HepG2 (cell line): ENCODE measurements around the gene EPC2. TPM values are rescaled to one million over a fixed set of nuclear protein-coding genes. Genes with fewer than 3 reads are reported as not detected.
A peak's percentile ranks its signal among the peaks of the same experiment; 100 is the strongest.

Experiments
- ATAC-seq: fragments of 200-7000 bp; cut with Tn5 transposase; 3 replicates; pipeline ENCODE4 v1.9.1; 2020; ENCODE audit warnings: mild to moderate bottlenecking, moderate library complexity
- BruUV-seq: library from RNA; stranded (reverse); fragments of 400-500 nt; replicated peaks from 2 replicates; lab custom pipeline; 2021; lab: Mats Ljungman, UMichigan
- CTCF ChIA-PET: fragments of 300-600 bp; formaldehyde crosslinking; extraction: SDS; loops from one replicate; lab custom pipeline; 2021; ENCODE audit warnings: low total read pairs, inconsistent platforms, low intra/inter-chr PET ratio; lab: Yijun Ruan, JAX
- POLR2A ChIA-PET: fragments of 350-600 bp; sonication (Branson Sonifier 250); formaldehyde crosslinking; loops from one replicate; lab custom pipeline; 2020; ENCODE audit warnings: antibody characterized with exemption, inconsistent platforms; lab: Yijun Ruan, JAX
- DNase-seq: peaks from one replicate; pipeline ENCODE4 v3.0.0-alpha.2; 2015; ENCODE audit warnings: low spot score
- FAIRE-seq: peaks from 3 replicates; lab custom pipeline; 2011; peaks lifted over from hg19 to GRCh38; lab: Jason Lieb, UNC
- H2AFZ ChIP-seq: one replicate; pipeline ENCODE4 v1.6.1; 2011; ENCODE audit warnings: low read length, inconsistent platforms
- H3K27ac ChIP-seq: fragments of 300-600 bp; 3 replicates; pipeline ENCODE4 v1.8.0; 2011; ENCODE audit warnings: mixed run types, mild to moderate bottlenecking, mixed read lengths, low read length, inconsistent platforms; ENCODE audit not compliant: insufficient read depth; ENCODE audit errors: extremely low read length
- H3K27me3 ChIP-seq, 2 experiments: fragments of 200-600 bp in 1 of 2; 2 replicates in 1 of 2; 3 replicates in 1 of 2; pipeline versions ENCODE4 v1.6.0 to v1.8.0; 2011; ENCODE audit warnings: low read length in 2 of 2, mild to moderate bottlenecking in 2 of 2, moderate library complexity in 2 of 2, inconsistent platforms in 1 of 2; ENCODE audit not compliant: insufficient read depth in 2 of 2, control insufficient read depth in 1 of 2
- H3K36me3 ChIP-seq, 2 experiments: fragments of 200-600 bp in 1 of 2; replicated peaks in 1 of 2; 2 replicates in 1 of 2; 3 replicates in 1 of 2; pipeline versions ENCODE4 v1.5.1 to v1.8.0; 2011; ENCODE audit warnings: low read length in 2 of 2, inconsistent platforms in 1 of 2; ENCODE audit not compliant: insufficient read depth in 2 of 2, control insufficient read depth in 1 of 2
- H3K4me1 ChIP-seq: 2 replicates; pipeline ENCODE4 v1.5.1; 2012; ENCODE audit warnings: low read length, inconsistent platforms; ENCODE audit not compliant: insufficient read depth
- H3K4me2 ChIP-seq: 2 replicates; pipeline ENCODE4 v1.6.0; 2011; ENCODE audit warnings: low read depth, low read length, inconsistent platforms
- H3K4me3 ChIP-seq, 3 experiments: fragments of 200-600 bp in 1 of 3; sonication (generic), shearing (Covaris generic) in 1 of 3; replicated peaks in 1 of 3; 2 replicates each; pipeline ENCODE4 v1.5.1; 2011 to 2016; ENCODE audit warnings: low read length in 3 of 3, inconsistent platforms in 2 of 3, low read depth in 2 of 3, mild to moderate bottlenecking in 2 of 3, control low read depth in 1 of 3, mixed read lengths in 1 of 3; ENCODE audit not compliant: insufficient read depth in 1 of 3
- H3K79me2 ChIP-seq: one replicate; pipeline ENCODE4 v1.6.1; 2011; ENCODE audit warnings: low read length, inconsistent platforms; ENCODE audit not compliant: insufficient read depth
- H3K9ac ChIP-seq: 2 replicates; pipeline ENCODE4 v1.6.0; 2011; ENCODE audit warnings: mild to moderate bottlenecking, low read depth, low read length, inconsistent platforms; ENCODE audit not compliant: insufficient read depth
- H3K9me3 ChIP-seq: 2 replicates; pipeline ENCODE4 v1.5.1; 2012; ENCODE audit warnings: mild to moderate bottlenecking, low read length
- H4K20me1 ChIP-seq: 2 replicates; pipeline ENCODE4 v1.6.0; 2011; ENCODE audit warnings: inconsistent platforms, mild to moderate bottlenecking, low read length, moderate library complexity; ENCODE audit not compliant: insufficient read depth
- HMGA1 ChIP-seq: sonication (generic); formaldehyde crosslinking; conservative IDR thresholded peaks from 2 replicates; pipeline ENCODE4 v1.4.0; 2020; ENCODE audit warnings: missing genetic modification reagents
- WGBS: methylation state at CpG from one replicate; pipeline ENCODE4 v1.1.6; 2017; ENCODE audit warnings: low lambda C conversion rate; 5-methylcytosine and 5-hydroxymethylcytosine counted together
- in situ Hi-C: cut with HindIII; loops from 2 replicates; pipeline ENCODE4 v1.10.0; 2017; ENCODE audit warnings: low pct_unique_long_range_greater_than_20kb; ENCODE audit not compliant: extremely low pct_ligation_motif_present
- intact Hi-C: fragments of 100-400 bp; cut with micrococcal nuclease; formaldehyde crosslinking; loops from one replicate; pipeline ENCODE4 v1.10.0; 2022; ENCODE audit not compliant: unreplicated experiment
- polyA plus RNA-seq, 8 experiments: library from polyadenylated mRNA; depleted of rRNA in 3 of 8; stranded (reverse) in 7 of 8; unstranded in 1 of 8; fragments of >200 nt; fragmentation: Illumina TruSeq in 4 of 8; extraction: Trizol in 4 of 8; gene quantifications; 2 replicates each; pipeline versions ENCODE4 v1.2.1 to v1.2.3, GENCODE V29; 2011 to 2016; ENCODE audit warnings: low read depth in 4 of 8, missing spikeins in 1 of 8, mixed read lengths in 1 of 8; ENCODE audit not compliant: insufficient read depth in 1 of 8
- total RNA-seq, 5 experiments: library from RNA; depleted of rRNA; stranded (reverse); fragments of >200 nt; fragmentation: Illumina TruSeq; extraction: Trizol; gene quantifications; 2 replicates each; pipeline ENCODE4 v1.2.3, GENCODE V29; 2016; ENCODE audit warnings: low read depth in 1 of 5
- TF ChIP-seq, protein P1 (sequence below): IDR thresholded peaks from 2 replicates; pipeline ENCODE4 v1.6.1; 2018; ENCODE audit warnings: missing genetic modification reagents, mild to moderate bottlenecking, missing compliant biosample characterization
- TF ChIP-seq, protein P2 (sequence below): sonication (generic); formaldehyde crosslinking; IDR thresholded peaks from 2 replicates; pipeline ENCODE4 v1.5.1; 2020; ENCODE audit warnings: mild to moderate bottlenecking, missing genetic modification reagents

Gene EPC2
- total and polyA plus RNA-seq, 2 of the 13 experiments (the other 11 are each of a cell fraction or from before 2014, with no cell fraction given): 20.5 to 22.0 TPM

DNA sequence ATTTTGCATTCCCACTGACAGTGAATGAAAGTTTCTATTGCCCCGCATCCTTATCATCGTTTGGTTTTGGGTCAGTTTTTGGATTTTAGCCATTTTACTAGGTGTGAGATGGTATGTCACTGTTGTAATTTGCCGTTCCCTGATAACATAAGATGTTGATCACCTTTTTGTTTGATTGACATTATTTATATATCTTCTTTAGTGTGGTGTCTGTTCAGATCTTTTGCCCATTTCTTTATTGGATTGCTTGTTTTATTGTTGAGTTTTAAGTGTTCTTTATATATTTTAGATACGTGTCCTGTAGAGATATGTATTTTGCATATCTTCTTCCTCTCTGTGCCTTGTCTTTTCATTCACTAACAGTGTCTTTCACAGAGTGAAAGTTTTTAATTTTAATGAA is 55.3 kb downstream of the EPC2 start (continued):
- TF ChIP-seq, protein P1, sequence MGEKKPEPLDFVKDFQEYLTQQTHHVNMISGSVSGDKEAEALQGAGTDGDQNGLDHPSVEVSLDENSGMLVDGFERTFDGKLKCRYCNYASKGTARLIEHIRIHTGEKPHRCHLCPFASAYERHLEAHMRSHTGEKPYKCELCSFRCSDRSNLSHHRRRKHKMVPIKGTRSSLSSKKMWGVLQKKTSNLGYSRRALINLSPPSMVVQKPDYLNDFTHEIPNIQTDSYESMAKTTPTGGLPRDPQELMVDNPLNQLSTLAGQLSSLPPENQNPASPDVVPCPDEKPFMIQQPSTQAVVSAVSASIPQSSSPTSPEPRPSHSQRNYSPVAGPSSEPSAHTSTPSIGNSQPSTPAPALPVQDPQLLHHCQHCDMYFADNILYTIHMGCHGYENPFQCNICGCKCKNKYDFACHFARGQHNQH (CRISPR knock-in tag): no peak

- ChIA-PET CTCF (no interaction called here), POLR2A (no interaction called here)
- Histone ChIP-seq H3K27ac (no peak overlapping the region), H3K4me3 (no peak overlapping the region), H4K20me1 (no peaks in the 10 kb centered on the region), H2AFZ (no peak overlapping the region), H3K27me3 (no peaks in the 10 kb centered on the region), H3K36me3 (peaks cover 6 to 18% of the 10 kb centered on the region in 2 experiments; a peak in 4 of 5 replicates), H3K4me2 (no peak overlapping the region), H3K79me2 (peaks cover 8% of the 10 kb centered on the region), H3K4me1 (no peaks in the 10 kb centered on the region), H3K9me3 (peaks cover 22% of the 10 kb centered on the region), H3K9ac (no peak overlapping the region)
- WGBS: 97% methylated on average over 3 of the region's 3 CpGs
- intact Hi-C loops (no loop called here), in situ Hi-C loops (no loop called here)
- no TSS peak for BruUV-seq
- no peak for FAIRE-seq
- no peak for ATAC-seq
- TF ChIP-seq, protein P2, sequence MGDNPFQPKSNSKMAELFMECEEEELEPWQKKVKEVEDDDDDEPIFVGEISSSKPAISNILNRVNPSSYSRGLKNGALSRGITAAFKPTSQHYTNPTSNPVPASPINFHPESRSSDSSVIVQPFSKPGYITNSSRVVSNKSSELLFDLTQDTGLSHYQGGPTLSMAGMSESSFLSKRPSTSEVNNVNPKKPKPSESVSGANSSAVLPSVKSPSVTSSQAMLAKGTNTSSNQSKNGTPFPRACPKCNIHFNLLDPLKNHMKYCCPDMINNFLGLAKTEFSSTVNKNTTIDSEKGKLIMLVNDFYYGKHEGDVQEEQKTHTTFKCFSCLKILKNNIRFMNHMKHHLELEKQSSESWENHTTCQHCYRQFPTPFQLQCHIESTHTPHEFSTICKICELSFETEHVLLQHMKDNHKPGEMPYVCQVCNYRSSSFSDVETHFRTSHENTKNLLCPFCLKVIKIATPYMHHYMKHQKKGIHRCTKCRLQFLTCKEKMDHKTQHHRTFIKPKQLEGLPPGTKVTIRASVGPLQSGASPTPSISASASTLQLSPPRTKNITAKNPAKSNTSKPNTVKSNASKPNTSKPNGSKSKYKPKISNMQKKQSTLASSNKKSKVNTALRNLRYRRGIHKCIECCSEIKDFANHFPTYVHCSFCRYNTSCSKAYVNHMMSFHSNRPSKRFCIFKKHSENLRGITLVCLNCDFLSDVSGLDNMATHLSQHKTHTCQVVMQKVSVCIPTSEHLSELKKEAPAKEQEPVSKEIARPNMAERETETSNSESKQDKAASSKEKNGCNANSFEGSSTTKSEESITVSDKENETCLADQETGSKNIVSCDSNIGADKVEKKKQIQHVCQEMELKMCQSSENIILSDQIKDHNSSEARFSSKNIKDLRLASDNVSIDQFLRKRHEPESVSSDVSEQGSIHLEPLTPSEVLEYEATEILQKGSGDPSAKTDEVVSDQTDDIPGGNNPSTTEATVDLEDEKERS (CRISPR knock-in tag): peak; percentile 83; the same call in 1 of the 2 replicates
- no peak for TF ChIP-seq HMGA1 (CRISPR knock-in tag)
- DNase-seq: no peak
Measured at GRCh38 chr2:148701039-148701438, 56.5 kb downstream of the EPC2 start.
